ENCODE data around the gene WNT1.

WNT1 gene

GRCh38 chr12:48969833-48970701 lies 8.1 kb upstream of the WNT1 start:
- peak overlapping the region; percentile 42 for H3K4me3 Mint-ChIP-seq
- ATAC-seq (ENCODE audit: low read depth) (peak; percentile 65), DNase-seq (ENCODE audit: low spot score in 2 of 2) (no peak)
- no peaks in the 10 kb centered on the region for H3K9me3 Mint-ChIP-seq
- peaks cover 22% of the 10 kb centered on the region for H3K27me3 Mint-ChIP-seq
- no peak overlapping the region for H3K27ac Mint-ChIP-seq
- peaks cover 21% of the 10 kb centered on the region for H3K4me1 Mint-ChIP-seq
- H3K36me3 Mint-ChIP-seq = no peaks in the 10 kb centered on the region

GRCh38 chr12:48970702-48971334 lies 7.3 kb upstream of the WNT1 start:
- H3K4me1 Mint-ChIP-seq = peaks cover 18% of the 10 kb centered on the region
- peaks cover 22% of the 10 kb centered on the region for H3K27me3 Mint-ChIP-seq
- H3K36me3 Mint-ChIP-seq = no peaks in the 10 kb centered on the region
- peak overlapping the region; percentile 48 for H3K27ac Mint-ChIP-seq
- ATAC-seq (ENCODE audit: low read depth) (no peak), DNase-seq (ENCODE audit: low spot score in 2 of 2) (no peak)
- H3K9me3 Mint-ChIP-seq = no peaks in the 10 kb centered on the region
- peak overlapping the region; percentile 31 for H3K4me3 Mint-ChIP-seq

GRCh38 chr12:48972213-48972951 lies 5.7 kb upstream of the WNT1 start:
- Mint-ChIP-seq H3K4me1 (peaks cover 17% of the 10 kb centered on the region), H3K36me3 (no peaks in the 10 kb centered on the region), H3K4me3 (peak overlapping the region; percentile 86), H3K27me3 (peaks cover 28% of the 10 kb centered on the region), H3K9me3 (no peaks in the 10 kb centered on the region), H3K27ac (no peak overlapping the region)
- DNase-seq (ENCODE audit: low spot score in 2 of 2) (no peak), ATAC-seq (ENCODE audit: low read depth) (no peak)

GRCh38 chr12:48972952-48973483 lies 5.1 kb upstream of the WNT1 start:
- no peak for ATAC-seq (ENCODE audit: low read depth)
- no peak for DNase-seq (ENCODE audit: low spot score in 2 of 2)
- Mint-ChIP-seq H3K4me1 (peaks cover 23% of the 10 kb centered on the region), H3K27me3 (peaks cover 34% of the 10 kb centered on the region), H3K27ac (no peak overlapping the region), H3K36me3 (no peaks in the 10 kb centered on the region), H3K4me3 (no peak overlapping the region), H3K9me3 (no peaks in the 10 kb centered on the region)

- Mint-ChIP-seq H3K4me1 (peaks cover 23% of the 10 kb centered on the region), H3K36me3 (no peaks in the 10 kb centered on the region), H3K4me3 (no peak overlapping the region), H3K9me3 (no peaks in the 10 kb centered on the region), H3K27me3 (peaks cover 34% of the 10 kb centered on the region), H3K27ac (no peak overlapping the region)
- ATAC-seq (ENCODE audit: low read depth) (no peak), DNase-seq (ENCODE audit: low spot score in 2 of 2) (no peak)
These were observed 4.6 kb upstream of the WNT1 start for GRCh38 chr12:48973531-48973930.

GRCh38 chr12:48973941-48974673 lies 4.0 kb upstream of the WNT1 start:
- Mint-ChIP-seq H3K27ac (no peak overlapping the region), H3K4me1 (peaks cover 28% of the 10 kb centered on the region), H3K4me3 (no peak overlapping the region), H3K27me3 (peaks cover 37% of the 10 kb centered on the region), H3K9me3 (no peaks in the 10 kb centered on the region), H3K36me3 (no peaks in the 10 kb centered on the region)
- ATAC-seq (ENCODE audit: low read depth) = no peak
- no peak for DNase-seq (ENCODE audit: low spot score in 2 of 2)

GRCh38 chr12:48977290-48978281 lies 536 bp upstream of the WNT1 start:
- Mint-ChIP-seq H3K36me3 (no peaks in the 10 kb centered on the region), H3K4me3 (peak overlapping the region; percentile 43), H3K9me3 (no peaks in the 10 kb centered on the region), H3K27me3 (peaks cover 32% of the 10 kb centered on the region), H3K4me1 (peaks cover 34% of the 10 kb centered on the region), H3K27ac (peak overlapping the region; percentile 87)
- peak; percentile 73 for ATAC-seq (ENCODE audit: low read depth)
- DNase-seq (ENCODE audit: low spot score in 2 of 2) = peak; percentile 85 to 91

GRCh38 chr12:48978741-48979601 lies 849 bp downstream of the WNT1 start:
- Mint-ChIP-seq H3K4me3 (peak overlapping the region; percentile 85), H3K4me1 (peaks cover 32% of the 10 kb centered on the region), H3K27me3 (peaks cover 25% of the 10 kb centered on the region), H3K27ac (peak overlapping the region; percentile 32), H3K9me3 (no peaks in the 10 kb centered on the region), H3K36me3 (no peaks in the 10 kb centered on the region)
- DNase-seq (ENCODE audit: low spot score in 2 of 2) = no peak
- ATAC-seq (ENCODE audit: low read depth) = no peak

- peaks cover 21% of the 10 kb centered on the region for H3K27me3 Mint-ChIP-seq
- H3K4me3 Mint-ChIP-seq = peak overlapping the region; percentile 85
- peak; percentile 23 for ATAC-seq (ENCODE audit: low read depth)
- peak in 1 of 2 donors; percentile 48 for DNase-seq (ENCODE audit: low spot score in 2 of 2)
- no peaks in the 10 kb centered on the region for H3K9me3 Mint-ChIP-seq
- peaks cover 32% of the 10 kb centered on the region for H3K4me1 Mint-ChIP-seq
- H3K27ac Mint-ChIP-seq = peak overlapping the region; percentile 56
- H3K36me3 Mint-ChIP-seq = no peaks in the 10 kb centered on the region
These were observed 1.7 kb downstream of the WNT1 start for GRCh38 chr12:48979602-48980388.

GRCh38 chr12:48980389-48980952 lies 2.3 kb downstream of the WNT1 start:
- H3K27me3 Mint-ChIP-seq = peaks cover 23% of the 10 kb centered on the region
- H3K4me1 Mint-ChIP-seq = peaks cover 32% of the 10 kb centered on the region
- H3K9me3 Mint-ChIP-seq = no peaks in the 10 kb centered on the region
- peak overlapping the region; percentile 56 for H3K27ac Mint-ChIP-seq
- DNase-seq (ENCODE audit: low spot score in 2 of 2) = no peak
- H3K36me3 Mint-ChIP-seq = no peaks in the 10 kb centered on the region
- peak overlapping the region; percentile 85 for H3K4me3 Mint-ChIP-seq
- peak; percentile 9 for ATAC-seq (ENCODE audit: low read depth)
